HG03060 (cell line): ENCODE results near the gene SLC6A9.
A peak's percentile ranks its signal among the peaks of the same experiment; 100 is the strongest.

Experiments
- ATAC-seq: cut with Tn5 transposase; IDR thresholded peaks from one replicate; pipeline ENCODE4 v1.9.1; 2021; ENCODE audit warnings: low read depth, moderate number of reproducible peaks; ENCODE audit not compliant: unreplicated experiment

The SLC6A9 gene

DNA sequence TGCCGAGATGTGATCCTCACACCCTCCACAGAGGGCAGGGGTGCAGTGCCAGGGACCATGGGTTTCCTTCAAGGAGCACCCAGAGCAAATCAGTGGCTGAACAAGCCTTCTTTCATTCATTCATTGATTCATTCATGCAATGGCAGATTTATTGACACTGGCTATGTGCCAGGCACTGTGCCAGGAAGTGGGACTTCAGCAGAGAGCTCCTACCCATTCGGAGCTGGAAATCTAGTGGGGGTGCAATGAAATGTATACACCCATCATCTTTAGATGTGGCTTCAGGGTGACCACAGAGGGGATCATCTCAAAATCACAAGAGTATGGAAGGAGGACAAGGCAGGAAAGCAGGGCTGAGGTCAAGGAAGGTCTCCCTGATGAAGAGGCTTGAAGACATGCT is 18.9 kb downstream of the SLC6A9 start:
- no peak for ATAC-seq

- no peak for ATAC-seq
These were observed 20.3 kb downstream of the SLC6A9 start for GRCh38 chr1:44010935-44011471.

GRCh38 chr1:44008259-44008658 is 23.0 kb downstream of the SLC6A9 start:
- no peak for ATAC-seq

DNA sequence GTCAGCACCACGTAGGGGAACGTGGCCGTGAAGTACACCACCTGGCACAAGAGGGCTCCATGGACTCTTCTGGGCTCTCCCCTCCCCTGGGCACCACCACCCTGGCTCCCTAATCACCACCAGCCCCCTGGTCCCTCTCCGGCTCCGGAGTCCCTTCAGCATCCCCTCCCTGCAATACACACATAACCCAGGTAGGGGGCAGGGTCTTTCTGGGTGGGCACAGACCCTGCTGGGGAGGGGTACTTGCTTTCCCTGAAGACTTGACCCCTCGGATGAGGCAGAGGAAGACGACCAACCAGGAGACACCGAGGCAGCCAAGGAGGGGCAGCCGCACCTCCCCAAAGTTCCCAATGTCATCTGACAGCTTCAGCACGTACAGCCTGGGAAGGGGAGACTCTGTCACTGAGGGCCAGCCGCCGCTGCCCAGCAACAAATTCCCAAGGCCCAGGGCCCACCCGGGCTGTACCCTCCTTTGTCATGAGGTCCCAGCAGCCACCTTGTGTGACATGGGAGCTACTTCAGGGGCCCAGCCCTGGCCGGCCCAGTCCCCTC is 28.6 kb downstream of the SLC6A9 start:
- no peak for ATAC-seq

DNA sequence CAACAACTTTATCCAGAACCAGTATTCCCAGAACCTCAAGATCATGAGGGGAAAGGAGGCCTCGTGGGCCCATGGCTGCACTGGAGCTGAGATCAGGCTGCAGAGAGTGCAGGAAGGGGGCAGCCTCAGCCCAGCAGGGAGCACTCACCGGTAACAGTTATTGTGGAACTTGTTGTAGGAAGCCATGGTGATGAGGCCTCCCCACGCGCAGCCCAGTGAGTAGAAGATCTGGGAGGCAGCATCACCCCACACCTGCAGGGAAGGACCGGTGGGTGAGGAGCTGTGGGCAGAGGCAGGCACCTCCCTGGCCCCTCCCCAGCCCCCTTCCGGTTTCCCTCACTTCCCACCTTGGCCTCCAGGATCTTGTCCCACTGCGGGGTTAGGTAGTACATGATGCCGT is 29.1 kb downstream of the SLC6A9 start:
- no peak for ATAC-seq

DNA sequence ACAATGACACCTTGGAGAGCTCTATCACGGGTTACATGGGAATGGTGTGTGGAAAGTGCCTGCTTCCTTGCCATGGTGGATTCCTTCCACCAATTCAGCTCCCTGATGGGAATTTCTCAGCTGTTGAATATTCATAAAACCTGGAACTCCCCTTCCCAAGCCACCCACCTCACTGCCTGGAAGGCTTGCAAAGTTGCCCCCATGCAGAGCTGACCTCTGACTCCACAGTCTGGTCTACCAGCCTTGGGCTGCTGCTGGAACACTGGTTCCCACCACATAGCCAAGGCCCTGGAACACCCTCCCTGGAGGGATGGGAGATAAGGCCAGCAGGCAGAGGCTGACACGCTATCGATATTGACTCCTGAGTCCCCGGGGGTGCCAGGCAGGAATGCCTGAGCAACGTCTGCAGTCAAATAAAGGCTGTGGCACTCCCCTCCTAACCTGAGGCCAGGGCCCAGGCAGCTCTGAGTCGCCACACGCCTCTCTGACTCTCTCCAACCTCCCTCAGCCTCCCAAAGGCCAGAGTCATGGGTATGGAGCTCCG is 31.1 kb downstream of the SLC6A9 start:
- ATAC-seq = no peak

DNA sequence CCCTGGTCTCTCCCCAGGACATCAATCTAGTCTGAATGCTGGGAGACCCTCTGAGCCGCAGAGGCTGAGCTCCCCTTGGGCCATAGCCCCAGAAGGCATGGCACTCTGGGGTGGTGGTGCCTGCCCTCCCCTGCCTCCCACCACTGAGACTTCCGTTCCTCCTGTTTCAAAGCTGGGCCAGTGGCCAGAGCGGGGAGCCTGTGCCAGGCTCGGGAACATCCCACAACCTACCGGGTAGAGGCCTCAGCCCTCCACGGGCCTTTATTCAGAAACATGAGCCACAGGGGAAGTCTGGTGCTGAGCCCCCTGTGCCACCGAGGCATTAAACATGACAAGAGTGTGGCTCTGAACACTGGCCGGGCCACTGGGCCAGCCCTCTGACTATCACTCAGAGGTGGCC is 31.8 kb downstream of the SLC6A9 start:
- ATAC-seq = no peak

GRCh38 chr1:43998000-43998378 is 33.3 kb downstream of the SLC6A9 start:
- no peak for ATAC-seq

GRCh38 chr1:43997295-43997999 is 33.8 kb downstream of the SLC6A9 start:
- ATAC-seq = no peak

DNA sequence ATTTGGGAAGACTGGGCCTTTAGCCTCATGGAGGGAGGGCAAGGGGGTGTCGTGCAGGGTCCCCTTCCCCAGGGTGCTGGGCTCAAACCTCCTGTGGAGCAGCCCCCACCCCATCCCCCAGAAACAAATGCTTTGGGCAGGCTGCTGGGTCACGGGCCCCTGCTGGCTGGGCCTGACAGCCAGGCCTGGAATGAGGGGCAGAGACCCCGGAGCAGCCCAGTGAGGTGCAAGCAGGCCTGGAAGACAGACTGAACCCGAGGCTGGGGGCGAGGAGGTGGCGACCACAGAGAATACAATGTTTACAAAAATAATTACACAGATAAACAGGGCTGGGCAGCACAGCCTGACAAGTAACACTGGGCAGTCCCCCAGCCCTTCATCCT is 34.5 kb downstream of the SLC6A9 start:
- no peak for ATAC-seq

- ATAC-seq = no peak
These were observed 35.1 kb downstream of the SLC6A9 start for GRCh38 chr1:43995984-43996732.

DNA sequence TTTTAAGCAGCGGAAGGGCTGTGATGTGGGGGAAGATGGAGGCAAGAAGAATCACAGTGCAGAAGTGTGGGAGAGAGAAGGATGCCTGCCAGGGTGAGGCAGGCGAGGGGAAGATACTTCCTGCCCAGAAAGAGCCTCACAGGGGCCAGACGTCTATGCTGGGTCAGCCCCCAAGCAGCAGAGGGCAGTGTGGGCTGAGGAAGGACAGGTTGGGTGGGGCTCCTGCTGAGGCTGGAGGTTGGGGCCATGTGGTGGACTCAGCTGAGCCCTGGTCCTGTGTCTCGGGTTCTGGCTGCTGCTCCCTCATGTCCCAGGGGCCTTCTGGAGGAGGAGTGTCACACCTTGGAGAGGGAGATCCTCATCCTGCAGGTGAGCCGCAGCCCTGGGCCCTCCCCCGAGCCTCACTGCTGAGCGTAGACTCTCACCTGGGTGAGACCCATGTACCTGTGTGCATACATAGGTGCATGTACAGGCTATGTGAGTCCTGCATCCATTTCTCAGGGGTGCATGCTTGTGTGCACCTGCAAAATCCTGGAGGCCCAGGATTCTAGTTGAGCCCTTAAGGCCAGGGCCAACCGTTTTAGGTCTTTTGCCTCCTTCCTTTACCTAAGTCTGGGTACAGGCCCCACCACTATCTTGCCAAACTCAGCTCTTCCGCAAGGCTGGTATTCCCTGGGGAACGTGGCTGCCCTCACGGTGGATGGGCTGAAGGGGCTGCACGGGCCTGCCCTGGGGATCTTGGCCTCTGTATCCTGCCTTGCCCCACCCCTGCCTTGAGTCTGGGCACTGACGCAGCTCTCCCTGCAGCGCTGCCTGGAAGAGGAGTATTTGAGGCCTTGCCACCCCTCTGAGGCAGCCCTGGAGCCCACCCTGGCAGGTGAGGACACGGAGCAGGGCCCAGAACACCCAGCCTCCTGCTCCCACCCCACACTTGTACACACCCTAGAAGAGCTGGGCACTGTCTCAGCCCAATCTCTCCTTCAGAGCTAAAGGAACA is 36.2 kb downstream of the SLC6A9 start:
- no peak for ATAC-seq

DNA sequence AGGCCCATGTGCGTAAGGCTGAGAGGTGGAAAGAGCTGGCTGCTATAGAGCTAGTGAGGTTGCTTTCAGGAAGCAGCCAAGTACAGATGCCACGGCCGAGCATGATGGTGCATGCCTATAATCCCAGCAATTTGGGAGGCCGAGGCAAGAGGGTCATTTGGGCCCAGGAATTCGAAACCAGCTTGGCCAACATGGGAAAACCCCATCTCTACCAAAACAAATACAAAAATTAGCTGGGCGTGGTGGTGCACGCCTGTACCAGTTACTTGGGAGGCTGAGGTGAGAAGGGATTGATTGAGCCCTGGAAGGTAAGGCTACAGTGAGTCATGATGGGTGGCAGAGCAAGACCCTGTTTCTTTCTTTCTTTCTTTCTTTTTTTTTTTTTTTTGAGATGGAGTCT is 37.2 kb downstream of the SLC6A9 start:
- no peak for ATAC-seq

- ATAC-seq = no peak
These were observed 37.9 kb downstream of the SLC6A9 start for GRCh38 chr1:43993206-43993914.

DNA sequence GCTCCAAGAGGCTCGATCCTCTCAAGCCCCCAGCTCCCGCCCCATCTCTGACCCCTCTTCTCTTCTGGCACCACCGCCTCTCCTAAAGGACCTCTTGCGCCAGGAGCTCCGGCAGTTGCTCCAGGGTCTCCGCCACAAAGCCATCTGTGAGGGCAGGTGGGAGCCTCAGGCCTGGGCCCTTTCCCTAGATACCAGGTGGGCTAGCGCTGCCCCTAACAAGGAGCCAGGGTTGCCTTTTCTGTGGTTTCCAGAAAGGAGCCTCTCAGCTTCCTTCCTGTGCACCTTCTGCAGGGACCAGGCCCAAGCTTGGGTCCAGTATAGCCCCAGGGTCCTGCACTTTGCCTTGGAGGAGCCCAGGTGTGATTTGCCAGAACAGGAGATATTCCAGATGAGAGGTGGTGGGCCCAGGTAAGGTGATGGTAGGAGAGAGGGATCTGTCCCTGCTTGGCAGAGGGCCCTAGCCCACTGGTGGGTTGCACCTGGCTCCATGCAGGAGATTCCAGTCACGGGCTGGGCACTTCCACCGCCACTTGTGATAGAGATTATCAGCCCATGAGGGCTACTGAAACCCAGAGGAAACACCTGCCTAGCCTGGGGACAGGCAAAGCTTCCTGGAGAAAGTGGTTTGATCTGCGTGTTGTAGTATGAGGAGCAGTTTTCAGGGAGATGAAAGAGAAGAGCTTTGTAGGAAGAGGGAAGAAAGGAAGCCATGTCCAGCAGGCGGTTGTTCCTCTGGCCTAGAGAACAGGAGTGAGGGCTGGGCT is 38.8 kb downstream of the SLC6A9 start:
- no peak for ATAC-seq

DNA sequence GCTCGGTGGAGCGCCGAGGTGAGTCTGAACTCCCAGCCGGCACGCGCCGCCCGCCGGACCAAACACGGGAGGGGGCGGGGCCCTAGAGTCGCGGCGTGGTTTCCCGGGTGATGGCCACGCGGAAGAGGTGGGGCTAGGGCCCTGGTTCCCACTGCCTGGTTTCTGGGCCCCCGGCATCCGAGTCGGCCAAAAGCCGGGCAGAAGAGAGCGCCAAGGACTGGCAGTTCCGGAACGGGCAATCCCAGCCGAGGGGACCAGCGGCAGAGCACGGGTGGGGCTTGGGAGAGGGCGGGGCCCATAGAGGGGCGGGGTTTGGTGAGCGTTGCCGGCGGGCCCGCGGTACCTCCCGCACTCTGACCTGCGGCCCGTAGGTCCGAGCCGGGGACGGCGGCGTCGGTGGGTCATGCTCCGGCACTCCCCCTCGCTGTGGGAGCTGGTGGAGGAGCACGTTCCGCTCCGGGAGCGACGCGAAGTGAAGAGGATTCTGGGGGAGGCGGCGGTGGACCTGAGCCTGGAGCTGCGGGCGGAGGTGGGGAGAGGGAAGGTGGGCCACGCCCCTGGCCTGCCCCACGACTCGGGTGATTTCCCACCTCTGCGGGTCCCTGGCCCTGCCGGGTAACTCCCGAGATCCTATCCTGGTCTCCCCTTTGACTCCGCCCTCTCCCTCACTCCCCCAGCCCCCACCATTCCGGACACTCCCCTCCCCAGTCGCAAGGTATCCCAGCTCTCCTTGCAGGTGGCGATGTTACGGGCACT is 39.6 kb downstream of the SLC6A9 start, which contains the start of gene CCDC24:
TSS of gene CCDC24 (plus strand) at position 124 of the 756 bp plus-strand sequence. CDS start at position 404, 280 bp downstream.
- peak; percentile 46 for ATAC-seq

GRCh38 chr1:43991200-43991475 is 40.1 kb downstream of the SLC6A9 start:
- ATAC-seq = no peak
